ENCODE results near the gene ASNS.
"Not testable (repeated sequence)": the region's sequence is repeated elsewhere in the genome, so short reads cannot be mapped to it uniquely, and the experiment has no call there.

ASNS gene, protein sequence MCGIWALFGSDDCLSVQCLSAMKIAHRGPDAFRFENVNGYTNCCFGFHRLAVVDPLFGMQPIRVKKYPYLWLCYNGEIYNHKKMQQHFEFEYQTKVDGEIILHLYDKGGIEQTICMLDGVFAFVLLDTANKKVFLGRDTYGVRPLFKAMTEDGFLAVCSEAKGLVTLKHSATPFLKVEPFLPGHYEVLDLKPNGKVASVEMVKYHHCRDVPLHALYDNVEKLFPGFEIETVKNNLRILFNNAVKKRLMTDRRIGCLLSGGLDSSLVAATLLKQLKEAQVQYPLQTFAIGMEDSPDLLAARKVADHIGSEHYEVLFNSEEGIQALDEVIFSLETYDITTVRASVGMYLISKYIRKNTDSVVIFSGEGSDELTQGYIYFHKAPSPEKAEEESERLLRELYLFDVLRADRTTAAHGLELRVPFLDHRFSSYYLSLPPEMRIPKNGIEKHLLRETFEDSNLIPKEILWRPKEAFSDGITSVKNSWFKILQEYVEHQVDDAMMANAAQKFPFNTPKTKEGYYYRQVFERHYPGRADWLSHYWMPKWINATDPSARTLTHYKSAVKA

DNA sequence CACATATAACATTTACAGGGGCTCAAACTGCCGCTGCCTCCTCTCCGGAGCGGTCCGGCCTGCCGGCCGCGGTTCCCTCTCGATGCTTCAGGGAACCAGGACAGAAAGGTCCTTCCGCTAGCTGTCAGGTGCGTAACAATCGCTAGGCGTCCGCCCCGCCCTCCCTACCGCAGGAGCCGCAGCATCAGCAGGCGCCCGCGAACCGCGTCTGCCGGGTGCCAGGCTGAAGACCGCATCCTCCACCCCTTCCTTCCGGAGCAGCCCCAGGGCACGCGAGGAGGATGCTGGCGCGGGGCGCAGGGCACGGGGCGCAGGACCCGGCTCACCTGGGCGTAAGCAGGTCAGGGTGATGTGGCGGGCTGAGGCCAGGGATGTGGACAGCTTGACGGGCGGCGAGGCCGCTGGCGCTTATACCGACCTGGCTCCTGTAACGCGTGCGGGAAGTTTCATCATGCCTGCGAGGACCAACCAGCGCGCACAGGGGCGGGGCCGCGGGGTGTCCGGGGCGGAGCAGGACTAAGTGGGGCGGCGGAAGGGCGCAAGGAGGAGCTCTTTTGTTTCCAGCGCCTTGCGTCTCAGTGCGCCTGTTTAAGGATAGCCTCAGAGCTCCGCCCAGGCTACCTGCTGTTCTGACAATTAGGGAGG lies at the start of gene ASNS:
Gene ASNS (minus strand): TSS at position 384 of the 645 bp plus-strand sequence. CDS start 3,252 bp downstream, outside the sequence.
- Histone ChIP-seq H3K4me3 (ENCODE audit: low read depth in 1 of 2, low read length in 2 of 2) (peak within 1 kb of the TSS; percentile 80 to 88), H3K27me3 (ENCODE audit: low read depth, low read length) (no peaks in the 10 kb centered on the region), H3K36me3 (ENCODE audit: control insufficient read depth in 1 of 2, insufficient read depth in 2 of 2, low read length in 2 of 2) (peaks cover 0 to 5% of the 10 kb centered on the region in 2 donors), H3K27ac (ENCODE audit: low read length) (peak within 1 kb of the TSS; percentile 51), H3K9me3 (ENCODE audit: control insufficient read depth in 1 of 2, low read length in 2 of 2) (no peaks in the 10 kb centered on the region), H3K4me1 (ENCODE audit: control insufficient read depth in 1 of 2, insufficient read depth in 2 of 2, low read length in 2 of 2) (peaks cover 0 to 3% of the 10 kb centered on the region in 2 donors)

DNA sequence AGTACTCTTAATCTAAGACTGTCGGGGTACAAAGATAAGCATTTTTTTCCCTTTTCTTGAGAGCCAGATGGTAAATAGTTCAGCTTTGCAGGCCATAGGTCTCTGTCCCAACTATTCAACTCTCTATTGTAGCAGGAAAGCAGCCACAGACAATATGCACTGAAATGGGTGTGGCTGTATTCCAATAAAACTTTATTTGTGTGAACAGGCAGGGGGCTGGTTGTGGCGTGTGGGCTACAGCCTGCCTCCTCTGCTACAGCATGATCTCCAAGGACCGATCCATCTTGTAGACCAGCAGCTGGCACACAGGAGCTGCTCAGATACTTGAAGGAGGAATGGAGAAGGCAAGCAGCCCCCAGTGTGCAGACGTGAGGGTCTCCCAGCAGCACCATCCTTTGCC lies 49.0 kb upstream of the ASNS start:
- not testable (repeated sequence) for H3K9me3 ChIP-seq (ENCODE audit: control insufficient read depth in 1 of 2, low read length in 2 of 2); H3K4me3 ChIP-seq (ENCODE audit: low read depth in 1 of 2, low read length in 2 of 2); H3K27me3 ChIP-seq (ENCODE audit: low read depth, low read length); H3K27ac ChIP-seq (ENCODE audit: low read length); H3K4me1 ChIP-seq (ENCODE audit: control insufficient read depth in 1 of 2, insufficient read depth in 2 of 2, low read length in 2 of 2); H3K36me3 ChIP-seq (ENCODE audit: control insufficient read depth in 1 of 2, insufficient read depth in 2 of 2, low read length in 2 of 2)

DNA sequence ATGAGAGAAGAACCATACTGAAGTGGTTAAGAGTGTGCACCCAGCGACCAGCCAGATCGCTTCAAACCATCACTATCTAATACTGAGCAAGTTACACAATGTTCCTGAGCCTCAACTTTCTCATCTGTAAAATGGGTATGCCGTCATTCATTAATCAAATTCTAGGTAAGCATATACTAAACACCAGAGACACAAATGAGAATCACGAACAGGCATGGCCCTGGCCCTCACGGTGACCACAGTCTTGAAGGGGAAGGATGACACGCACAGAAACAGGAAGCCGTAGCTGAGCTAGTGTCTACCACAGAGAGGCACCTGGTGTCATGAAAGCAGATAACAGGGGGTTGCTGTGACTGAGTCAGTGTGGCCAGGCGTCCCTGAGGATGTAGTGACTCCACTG lies 43.1 kb upstream of the ASNS start:
- not testable (repeated sequence) for H3K27ac ChIP-seq (ENCODE audit: low read length); H3K27me3 ChIP-seq (ENCODE audit: low read depth, low read length); H3K9me3 ChIP-seq (ENCODE audit: control insufficient read depth in 1 of 2, low read length in 2 of 2); H3K36me3 ChIP-seq (ENCODE audit: control insufficient read depth in 1 of 2, insufficient read depth in 2 of 2, low read length in 2 of 2); H3K4me1 ChIP-seq (ENCODE audit: control insufficient read depth in 1 of 2, insufficient read depth in 2 of 2, low read length in 2 of 2); H3K4me3 ChIP-seq (ENCODE audit: low read depth in 1 of 2, low read length in 2 of 2)

DNA sequence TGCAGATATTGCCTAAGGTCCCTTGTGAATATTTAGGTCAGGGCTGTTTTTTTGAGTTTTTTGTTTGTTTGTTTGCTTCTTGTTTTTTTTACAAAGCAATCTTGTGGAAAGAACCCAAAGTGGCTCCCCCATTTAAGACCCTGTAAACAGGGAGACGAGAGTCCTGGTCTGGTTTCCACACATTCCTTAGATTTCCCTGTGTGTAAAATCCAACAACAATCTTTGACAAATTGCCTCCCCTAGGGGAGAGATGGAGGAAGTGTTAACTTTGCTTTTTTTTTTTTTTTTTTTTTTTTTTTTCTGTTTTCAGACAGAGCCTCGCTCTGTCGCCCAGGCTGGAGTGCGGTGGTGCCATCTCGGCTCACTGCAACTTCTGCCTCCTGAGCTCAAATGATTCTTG lies 40.1 kb upstream of the ASNS start:
- not testable (repeated sequence) for H3K27ac ChIP-seq (ENCODE audit: low read length); H3K4me3 ChIP-seq (ENCODE audit: low read depth in 1 of 2, low read length in 2 of 2); H3K27me3 ChIP-seq (ENCODE audit: low read depth, low read length)

DNA sequence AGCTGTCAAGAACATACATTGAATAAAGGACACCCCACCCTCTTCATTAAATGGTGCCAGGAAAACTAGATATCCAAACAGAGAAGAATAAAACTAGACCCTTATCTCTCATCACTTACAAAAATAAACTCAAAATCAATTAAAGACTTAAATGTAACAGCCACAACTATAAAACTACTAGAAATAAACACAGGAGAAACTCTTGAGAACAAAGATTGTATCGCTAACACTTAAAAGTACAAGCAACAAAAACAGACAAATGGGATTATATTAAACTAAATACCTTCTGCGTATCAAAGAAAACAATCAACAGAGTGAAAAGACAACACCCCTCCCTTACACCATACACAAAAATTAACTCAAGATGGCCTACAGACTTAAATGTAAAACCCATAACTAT lies 24.7 kb upstream of the ASNS start:
- H3K27ac ChIP-seq (ENCODE audit: low read length); H3K4me1 ChIP-seq (ENCODE audit: control insufficient read depth in 1 of 2, insufficient read depth in 2 of 2, low read length in 2 of 2); H3K4me3 ChIP-seq (ENCODE audit: low read depth in 1 of 2, low read length in 2 of 2); H3K36me3 ChIP-seq (ENCODE audit: control insufficient read depth in 1 of 2, insufficient read depth in 2 of 2, low read length in 2 of 2); H3K9me3 ChIP-seq (ENCODE audit: control insufficient read depth in 1 of 2, low read length in 2 of 2); H3K27me3 ChIP-seq (ENCODE audit: low read depth, low read length): not testable (repeated sequence)

More for the DNA sequence above, 40.1 kb upstream of the ASNS start:
- not testable (repeated sequence) for H3K9me3 ChIP-seq (ENCODE audit: control insufficient read depth in 1 of 2, low read length in 2 of 2); H3K4me1 ChIP-seq (ENCODE audit: control insufficient read depth in 1 of 2, insufficient read depth in 2 of 2, low read length in 2 of 2); H3K36me3 ChIP-seq (ENCODE audit: control insufficient read depth in 1 of 2, insufficient read depth in 2 of 2, low read length in 2 of 2)

DNA sequence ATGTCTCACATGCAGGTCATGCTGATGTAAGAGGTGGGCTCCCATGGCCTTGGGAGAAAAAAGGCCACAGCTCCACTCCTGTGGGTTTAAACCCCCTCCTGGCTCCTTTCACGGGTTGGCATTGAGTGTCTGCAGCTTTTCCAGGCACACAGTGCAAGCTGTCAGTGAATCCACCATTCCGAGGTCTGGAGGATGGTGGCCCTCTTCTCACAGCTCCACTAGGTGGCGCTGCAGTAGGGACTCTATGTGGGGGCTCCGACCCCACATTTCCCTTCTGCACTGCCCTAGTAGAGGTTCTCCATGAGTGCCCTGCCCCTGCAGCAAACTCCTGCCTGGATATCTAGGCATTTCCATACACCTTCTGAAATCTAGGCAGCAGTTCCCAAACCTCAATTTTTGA lies 19.5 kb upstream of the ASNS start:
- not testable (repeated sequence) for H3K27ac ChIP-seq (ENCODE audit: low read length)

DNA sequence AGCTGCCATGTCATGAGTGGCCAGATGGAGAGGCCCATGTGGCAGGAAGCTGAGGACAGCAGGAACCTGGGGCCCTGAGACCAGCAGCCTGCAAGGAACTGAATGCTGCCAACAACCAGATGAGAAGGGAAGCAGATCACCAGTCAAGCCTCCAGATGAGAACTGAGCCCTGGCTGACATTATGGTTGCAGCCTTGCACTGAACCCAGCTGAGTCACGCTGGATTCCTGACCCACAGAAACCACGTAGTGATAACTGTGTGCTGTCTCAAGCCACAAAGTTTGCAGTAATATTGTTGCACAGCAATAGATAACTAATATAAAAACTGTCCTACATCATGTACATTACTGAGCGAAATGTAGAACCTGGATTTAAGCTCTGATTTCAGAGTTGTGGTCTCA lies 7.3 kb upstream of the ASNS start:
- not testable (repeated sequence) for H3K4me1 ChIP-seq (ENCODE audit: control insufficient read depth in 1 of 2, insufficient read depth in 2 of 2, low read length in 2 of 2); H3K27ac ChIP-seq (ENCODE audit: low read length); H3K9me3 ChIP-seq (ENCODE audit: control insufficient read depth in 1 of 2, low read length in 2 of 2); H3K4me3 ChIP-seq (ENCODE audit: low read depth in 1 of 2, low read length in 2 of 2); H3K27me3 ChIP-seq (ENCODE audit: low read depth, low read length); H3K36me3 ChIP-seq (ENCODE audit: control insufficient read depth in 1 of 2, insufficient read depth in 2 of 2, low read length in 2 of 2)

More for the DNA sequence above, 19.5 kb upstream of the ASNS start:
- not testable (repeated sequence) for H3K9me3 ChIP-seq (ENCODE audit: control insufficient read depth in 1 of 2, low read length in 2 of 2); H3K4me3 ChIP-seq (ENCODE audit: low read depth in 1 of 2, low read length in 2 of 2); H3K36me3 ChIP-seq (ENCODE audit: control insufficient read depth in 1 of 2, insufficient read depth in 2 of 2, low read length in 2 of 2); H3K27me3 ChIP-seq (ENCODE audit: low read depth, low read length); H3K4me1 ChIP-seq (ENCODE audit: control insufficient read depth in 1 of 2, insufficient read depth in 2 of 2, low read length in 2 of 2)

DNA sequence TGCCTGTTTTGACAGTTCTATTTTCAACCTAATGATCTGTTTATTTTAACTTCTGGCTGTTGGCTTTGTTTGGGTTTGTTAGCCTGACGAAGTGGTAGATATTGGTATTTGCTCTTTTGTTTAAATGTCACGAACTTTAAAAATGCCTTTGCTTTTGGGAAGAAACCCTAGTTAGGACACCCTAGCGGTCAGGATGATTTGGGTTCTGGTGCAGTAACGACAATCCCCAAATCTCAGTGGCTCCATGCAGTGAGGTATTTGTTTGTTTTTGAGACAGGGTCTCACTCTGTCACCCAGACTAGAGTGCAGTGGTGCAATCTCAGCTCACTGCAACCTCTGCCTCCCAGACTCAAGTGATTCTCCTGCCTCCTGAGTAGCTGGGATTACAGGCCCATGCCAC lies 2.7 kb upstream of the ASNS start:
- H3K4me3 ChIP-seq (ENCODE audit: low read depth in 1 of 2, low read length in 2 of 2); H3K9me3 ChIP-seq (ENCODE audit: control insufficient read depth in 1 of 2, low read length in 2 of 2); H3K36me3 ChIP-seq (ENCODE audit: control insufficient read depth in 1 of 2, insufficient read depth in 2 of 2, low read length in 2 of 2); H3K27me3 ChIP-seq (ENCODE audit: low read depth, low read length); H3K27ac ChIP-seq (ENCODE audit: low read length); H3K4me1 ChIP-seq (ENCODE audit: control insufficient read depth in 1 of 2, insufficient read depth in 2 of 2, low read length in 2 of 2): not testable (repeated sequence)

DNA sequence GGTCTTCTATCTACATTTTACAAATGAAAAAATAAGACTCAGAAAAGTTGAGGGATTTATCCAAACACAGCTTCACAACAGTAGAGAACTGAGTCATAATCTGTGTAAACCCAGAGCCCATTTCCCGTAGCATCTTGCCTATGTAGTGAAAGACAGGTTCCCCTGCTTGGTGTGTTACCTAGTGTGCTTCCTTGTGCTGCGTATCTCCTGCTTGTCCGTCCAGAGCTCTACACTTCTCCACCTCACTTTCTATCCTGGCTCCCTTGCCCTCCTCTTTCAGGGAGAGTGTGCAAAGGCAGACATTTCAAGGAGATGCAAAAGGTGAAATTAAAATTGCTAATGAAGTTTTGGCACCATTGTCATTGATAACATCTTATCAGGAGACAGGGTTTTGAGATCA lies 1.4 kb upstream of the ASNS start:
- H3K27ac ChIP-seq (ENCODE audit: low read length), result no peak overlapping the region
- H3K4me3 ChIP-seq (ENCODE audit: low read depth in 1 of 2, low read length in 2 of 2), result no peak overlapping the region
- H3K4me1 ChIP-seq (ENCODE audit: control insufficient read depth in 1 of 2, insufficient read depth in 2 of 2, low read length in 2 of 2), result peaks cover 0 to 3% of the 10 kb centered on the region in 2 donors
- peaks cover 0 to 4% of the 10 kb centered on the region in 2 donors for H3K36me3 ChIP-seq (ENCODE audit: control insufficient read depth in 1 of 2, insufficient read depth in 2 of 2, low read length in 2 of 2)
- H3K27me3 ChIP-seq (ENCODE audit: low read depth, low read length), result no peaks in the 10 kb centered on the region
- H3K9me3 ChIP-seq (ENCODE audit: control insufficient read depth in 1 of 2, low read length in 2 of 2), result no peaks in the 10 kb centered on the region

DNA sequence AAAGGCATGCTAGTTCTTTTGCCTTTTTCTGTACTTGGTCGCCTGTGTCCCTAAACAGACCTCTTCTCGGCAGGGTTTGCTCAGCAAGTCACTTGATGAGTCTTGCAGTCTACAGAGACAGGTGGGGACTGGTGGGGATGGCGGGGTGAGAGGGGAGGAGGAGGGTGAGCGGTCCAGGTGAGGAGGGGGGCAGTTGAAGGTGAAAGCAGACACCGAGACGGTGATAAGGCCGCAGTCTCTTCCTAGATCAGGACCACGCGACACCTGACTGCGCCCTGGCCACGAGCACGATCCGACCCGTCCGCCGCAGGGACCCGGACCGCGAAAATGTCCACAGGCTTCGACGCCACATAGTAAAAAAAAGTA lies 566 bp downstream of the ASNS start:
- Histone ChIP-seq H3K27me3 (ENCODE audit: low read depth, low read length) (no peaks in the 10 kb centered on the region), H3K4me1 (ENCODE audit: control insufficient read depth in 1 of 2, insufficient read depth in 2 of 2, low read length in 2 of 2) (peaks cover 0 to 3% of the 10 kb centered on the region in 2 donors), H3K9me3 (ENCODE audit: control insufficient read depth in 1 of 2, low read length in 2 of 2) (no peaks in the 10 kb centered on the region), H3K4me3 (ENCODE audit: low read depth in 1 of 2, low read length in 2 of 2) (peak overlapping the region; percentile 80 to 88), H3K27ac (ENCODE audit: low read length) (peak overlapping the region; percentile 51), H3K36me3 (ENCODE audit: control insufficient read depth in 1 of 2, insufficient read depth in 2 of 2, low read length in 2 of 2) (peaks cover 1 to 6% of the 10 kb centered on the region in 2 donors)

DNA sequence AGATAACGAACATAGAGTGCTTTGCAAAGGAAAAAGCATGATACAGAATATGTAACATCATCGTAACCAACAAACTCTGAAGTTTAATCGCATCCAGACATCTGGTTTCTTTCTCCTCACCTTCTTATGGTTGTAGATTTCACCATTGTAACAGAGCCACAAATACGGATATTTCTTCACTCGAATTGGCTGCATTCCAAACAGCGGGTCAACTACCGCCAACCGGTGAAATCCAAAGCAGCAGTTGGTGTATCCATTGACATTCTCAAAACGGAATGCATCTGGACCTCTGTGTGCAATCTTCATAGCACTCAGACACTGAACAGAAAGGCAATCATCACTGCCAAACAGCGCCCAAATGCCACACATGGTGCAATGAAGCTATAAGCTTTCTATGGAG lies 3.4 kb downstream of the ASNS start:
- Histone ChIP-seq H3K4me3 (ENCODE audit: low read depth in 1 of 2, low read length in 2 of 2) (no peak overlapping the region), H3K9me3 (ENCODE audit: control insufficient read depth in 1 of 2, low read length in 2 of 2) (no peaks in the 10 kb centered on the region), H3K4me1 (ENCODE audit: control insufficient read depth in 1 of 2, insufficient read depth in 2 of 2, low read length in 2 of 2) (peaks cover 0 to 3% of the 10 kb centered on the region in 2 donors), H3K27me3 (ENCODE audit: low read depth, low read length) (no peaks in the 10 kb centered on the region), H3K36me3 (ENCODE audit: control insufficient read depth in 1 of 2, insufficient read depth in 2 of 2, low read length in 2 of 2) (peaks cover 5 to 13% of the 10 kb centered on the region in 2 donors), H3K27ac (ENCODE audit: low read length) (no peak overlapping the region)
